Fibroblast of skin of left biceps (primary cell): Measurements from ENCODE around the gene SZT2.

Source experiments
- DNase-seq, 2 experiments: peaks; one replicate each; pipeline ENCODE4 v3.0.0-alpha.2; 2013; ENCODE audit warnings: low read depth in 2 of 2

Gene SZT2

GRCh38 chr1:43423672-43424550, 34.2 kb downstream of the SZT2 start:
- DNase-seq: no peak

GRCh38 chr1:43425045-43425444, 35.3 kb downstream of the SZT2 start:
- no peak for DNase-seq

GRCh38 chr1:43426221-43426620, 36.5 kb downstream of the SZT2 start:
- DNase-seq: no peak

- DNase-seq: no peak
Observed at GRCh38 chr1:43427524-43427923, 37.8 kb downstream of the SZT2 start.

GRCh38 chr1:43427941-43428340, 38.2 kb downstream of the SZT2 start:
- DNase-seq: no peak

- DNase-seq: no peak
Observed at GRCh38 chr1:43430831-43431230, 41.1 kb downstream of the SZT2 start.

- DNase-seq: no peak
Observed at GRCh38 chr1:43431676-43432075, 42.0 kb downstream of the SZT2 start.

- DNase-seq: no peak
Observed at GRCh38 chr1:43432171-43432860, 42.6 kb downstream of the SZT2 start.

GRCh38 chr1:43432907-43433306, 43.2 kb downstream of the SZT2 start:
- no peak for DNase-seq

- no peak for DNase-seq
Observed at GRCh38 chr1:43434256-43434655, 44.6 kb downstream of the SZT2 start.

GRCh38 chr1:43435146-43436145, 45.7 kb downstream of the SZT2 start:
- no peak for DNase-seq

- no peak for DNase-seq
Observed at GRCh38 chr1:43436371-43436770, 46.7 kb downstream of the SZT2 start.

- DNase-seq: no peak
Observed at GRCh38 chr1:43437031-43437973, 47.6 kb downstream of the SZT2 start.

GRCh38 chr1:43438006-43438405, 48.3 kb downstream of the SZT2 start:
- DNase-seq: no peak

- no peak for DNase-seq
Observed at GRCh38 chr1:43438576-43438952, 48.9 kb downstream of the SZT2 start.

GRCh38 chr1:43438953-43439581, 49.4 kb downstream of the SZT2 start:
- DNase-seq: no peak

- no peak for DNase-seq
Observed at GRCh38 chr1:43439781-43440180, 50.1 kb downstream of the SZT2 start.

- no peak for DNase-seq
Observed at GRCh38 chr1:43440358-43440757, 50.7 kb downstream of the SZT2 start.

- no peak for DNase-seq
Observed at GRCh38 chr1:43441166-43441893, 51.6 kb downstream of the SZT2 start.
